ENCODE results near the gene FOXJ3.

The FOXJ3 gene

DNA sequence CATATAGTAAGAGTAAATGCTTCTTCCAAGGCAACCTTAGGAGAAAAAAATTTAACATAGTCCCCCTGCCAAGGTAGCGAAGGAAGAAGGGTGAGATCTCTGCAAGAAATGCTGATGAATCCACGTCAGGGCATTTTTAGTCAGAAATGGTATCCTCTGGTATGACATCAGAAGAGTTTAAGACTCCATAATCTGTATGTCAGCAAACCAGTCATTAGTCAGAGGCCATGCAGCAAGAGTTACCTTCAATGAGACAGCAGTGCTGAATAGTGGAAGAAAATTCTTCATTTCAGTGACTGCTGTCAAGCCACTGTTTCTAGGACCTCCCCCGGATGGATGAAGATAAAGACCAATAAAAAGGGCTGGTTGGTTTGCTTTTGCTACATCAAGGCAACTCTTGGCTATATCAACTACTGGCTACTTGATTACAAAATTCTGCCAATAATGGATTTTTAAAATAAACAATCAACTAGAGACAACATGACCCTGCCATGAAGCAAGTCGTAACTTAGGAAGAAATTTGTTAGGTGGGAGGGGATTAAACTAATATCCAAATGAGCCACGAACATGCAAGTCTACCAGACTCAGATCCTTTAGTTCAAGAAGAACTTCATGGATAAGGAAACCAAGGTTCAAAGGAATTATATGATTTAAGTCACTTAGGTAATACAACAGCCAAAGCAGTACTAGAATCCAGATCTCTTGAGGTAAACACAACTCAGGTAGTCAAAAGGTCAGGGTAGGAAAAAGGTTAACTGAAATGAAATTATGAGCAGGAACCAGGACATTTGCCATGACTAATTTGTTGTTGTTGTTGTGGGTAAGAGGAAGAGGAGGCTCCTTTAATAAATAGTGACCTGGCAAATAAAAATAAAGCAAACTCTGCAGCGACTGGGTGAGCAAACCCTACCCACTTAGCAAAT, 144.8 kb downstream of the FOXJ3 start:
- no peak for DNase-seq (ENCODE audit: low read depth in 2 of 2)

DNA sequence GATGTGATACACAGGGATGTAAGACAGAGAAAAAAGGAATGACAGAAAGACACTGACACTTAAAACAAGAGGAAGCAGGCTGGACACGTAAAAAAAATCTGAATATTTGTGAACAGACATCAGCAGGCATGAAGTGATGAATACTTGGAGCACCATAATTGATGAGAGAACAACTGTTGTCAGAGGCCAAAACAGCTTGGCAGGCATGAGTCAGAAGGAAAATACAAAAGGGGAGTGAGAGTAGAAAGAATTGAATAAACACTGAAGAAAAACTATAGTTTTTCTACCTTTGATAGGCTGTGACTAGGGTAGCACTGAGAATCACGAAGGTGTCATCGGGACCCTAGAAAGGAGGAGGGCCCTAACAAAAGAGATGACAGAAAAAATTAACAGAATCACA, 148.9 kb downstream of the FOXJ3 start:
- no peak for DNase-seq (ENCODE audit: low read depth in 2 of 2)

- DNase-seq (ENCODE audit: low read depth in 2 of 2): no peak
These were observed 150.4 kb downstream of the FOXJ3 start for GRCh38 chr1:42184616-42185015.

DNA sequence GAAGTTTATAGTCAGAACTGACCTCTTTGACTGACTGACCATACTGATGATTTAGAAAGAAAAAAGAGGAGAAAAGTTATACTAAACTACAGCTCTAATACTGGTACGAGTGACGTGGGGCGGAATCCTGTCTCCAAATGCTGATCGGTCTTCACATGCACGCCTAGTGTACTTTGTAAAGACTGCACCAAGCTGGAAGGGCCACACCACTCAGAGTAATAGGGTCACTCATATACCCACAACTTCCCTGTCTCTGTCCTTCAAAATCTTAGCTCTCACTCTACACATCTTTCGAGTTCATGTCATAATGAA, 151.1 kb downstream of the FOXJ3 start:
- no peak for DNase-seq (ENCODE audit: low read depth in 2 of 2)

- DNase-seq (ENCODE audit: low read depth in 2 of 2): no peak
These were observed 151.7 kb downstream of the FOXJ3 start for GRCh38 chr1:42183210-42183956.

- DNase-seq (ENCODE audit: low read depth in 2 of 2): no peak
These were observed 153.3 kb downstream of the FOXJ3 start for GRCh38 chr1:42181687-42182086.

- no peak for DNase-seq (ENCODE audit: low read depth in 2 of 2)
These were observed 155.1 kb downstream of the FOXJ3 start for GRCh38 chr1:42179900-42180329.

- no peak for DNase-seq (ENCODE audit: low read depth in 2 of 2)
These were observed 155.8 kb downstream of the FOXJ3 start for GRCh38 chr1:42179275-42179674.

- DNase-seq (ENCODE audit: low read depth in 2 of 2): no peak
These were observed 156.8 kb downstream of the FOXJ3 start for GRCh38 chr1:42178249-42178648.

- DNase-seq (ENCODE audit: low read depth in 2 of 2): no peak
These were observed 157.5 kb downstream of the FOXJ3 start for GRCh38 chr1:42177541-42177981.

GRCh38 chr1:42176902-42177519, 158.0 kb downstream of the FOXJ3 start:
- DNase-seq (ENCODE audit: low read depth in 2 of 2): no peak

- no peak for DNase-seq (ENCODE audit: low read depth in 2 of 2)
These were observed 159.6 kb downstream of the FOXJ3 start for GRCh38 chr1:42175314-42176054.

DNA sequence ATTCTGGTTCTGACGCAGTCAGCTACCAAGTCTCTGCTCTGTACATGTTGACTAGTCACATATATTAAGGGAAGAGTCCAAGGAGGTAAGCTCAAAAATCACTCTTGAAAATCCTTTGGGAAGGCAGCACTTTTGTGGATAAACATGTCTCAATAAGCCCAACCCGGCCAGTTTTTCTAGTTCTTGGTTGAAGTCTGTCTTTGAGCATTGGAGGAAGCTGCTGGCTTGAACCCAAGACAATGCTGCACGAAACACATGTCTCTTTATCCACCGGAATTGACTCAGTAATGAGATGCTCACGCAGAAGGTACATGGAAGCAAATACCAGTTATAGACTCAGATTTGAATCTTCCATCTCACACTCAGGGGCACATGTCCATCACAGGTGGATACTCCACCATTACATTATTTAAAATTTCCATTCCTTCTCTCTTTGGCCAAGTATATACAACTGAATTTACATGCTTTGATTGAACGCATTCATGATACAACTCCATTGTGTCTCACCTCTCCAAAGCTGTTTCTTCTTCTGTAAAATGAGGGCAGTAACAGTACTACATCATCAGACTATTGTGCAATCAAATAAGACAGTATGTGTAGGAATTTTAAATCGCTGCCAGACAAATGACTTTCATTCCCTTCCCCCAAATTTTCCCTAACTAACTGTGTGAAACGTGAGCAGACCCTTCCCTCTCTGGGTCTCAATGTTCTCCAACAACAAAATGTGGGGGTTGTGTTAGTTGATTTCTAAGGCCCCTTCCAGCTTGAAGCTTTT, 160.9 kb downstream of the FOXJ3 start:
- no peak for DNase-seq (ENCODE audit: low read depth in 2 of 2)

DNA sequence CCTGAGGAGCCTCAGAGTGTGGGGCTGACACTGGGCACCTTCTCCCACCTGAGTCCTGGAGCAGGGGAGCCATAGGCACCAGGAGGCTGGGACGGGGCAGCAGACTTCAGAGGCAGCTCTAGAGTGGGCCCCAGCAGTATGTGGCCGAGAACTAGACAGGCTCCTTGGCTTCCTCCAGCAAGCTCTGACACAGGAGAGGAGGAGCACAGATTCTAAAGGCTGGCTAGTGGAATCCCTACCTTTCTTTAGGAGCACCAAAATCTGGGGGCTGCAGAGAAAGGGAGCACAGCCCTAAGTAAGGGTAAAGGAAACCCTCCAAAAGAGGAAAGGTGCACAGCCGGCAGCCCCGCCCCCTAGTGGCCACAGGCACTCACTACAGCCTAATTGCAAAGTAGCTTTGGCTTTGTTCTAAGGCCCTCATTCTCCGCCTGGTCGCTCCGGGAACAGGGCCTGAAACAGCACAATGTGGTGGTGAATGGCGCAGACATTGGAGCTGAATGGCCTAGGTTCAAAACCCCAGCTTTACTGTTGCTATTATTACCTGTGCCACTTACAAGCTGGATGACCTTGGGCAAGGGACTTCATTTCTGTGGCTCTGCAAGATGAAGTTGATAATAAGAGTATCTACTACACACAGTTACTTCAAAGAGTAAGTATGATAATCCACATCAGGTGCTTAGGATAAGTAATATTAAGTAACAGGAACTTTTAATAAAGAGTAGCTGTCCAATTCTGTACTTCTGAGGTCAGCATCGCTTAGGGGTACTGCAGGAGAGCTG, 161.7 kb downstream of the FOXJ3 start:
- peak; percentile 42 to 45 for DNase-seq (ENCODE audit: low read depth in 2 of 2)

GRCh38 chr1:42172381-42173133, 162.5 kb downstream of the FOXJ3 start:
- no peak for DNase-seq (ENCODE audit: low read depth in 2 of 2)

DNA sequence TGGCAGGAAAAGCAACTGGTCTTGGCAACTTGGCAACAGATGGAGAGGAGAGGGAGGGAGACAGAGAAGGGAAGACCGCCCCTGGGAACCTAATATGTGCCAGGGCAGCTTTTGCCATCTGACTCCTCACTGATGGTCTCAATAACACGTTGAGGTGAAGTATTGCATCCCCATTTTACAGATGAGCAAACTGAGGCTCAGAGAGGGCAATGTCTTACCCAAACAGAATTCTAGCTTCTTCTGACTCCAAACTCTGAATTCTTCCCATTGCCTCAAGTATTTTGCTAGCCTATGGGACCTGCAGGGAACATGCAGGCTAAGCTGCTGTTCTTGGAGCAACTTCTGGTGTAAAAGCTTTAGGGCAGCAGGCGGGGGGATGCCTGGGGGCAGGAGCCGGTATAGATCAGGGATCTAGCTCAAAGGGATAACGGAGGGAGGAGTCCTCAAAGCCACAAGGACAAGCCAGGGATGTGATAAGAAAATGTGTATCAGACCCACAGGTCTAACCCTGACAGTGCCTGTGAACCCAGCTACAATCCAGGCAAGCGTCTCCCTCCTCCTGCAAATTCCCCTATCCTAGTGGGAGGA, 163.3 kb downstream of the FOXJ3 start:
- no peak for DNase-seq (ENCODE audit: low read depth in 2 of 2)

GRCh38 chr1:42170779-42171621, 164.0 kb downstream of the FOXJ3 start:
- no peak for DNase-seq (ENCODE audit: low read depth in 2 of 2)

DNA sequence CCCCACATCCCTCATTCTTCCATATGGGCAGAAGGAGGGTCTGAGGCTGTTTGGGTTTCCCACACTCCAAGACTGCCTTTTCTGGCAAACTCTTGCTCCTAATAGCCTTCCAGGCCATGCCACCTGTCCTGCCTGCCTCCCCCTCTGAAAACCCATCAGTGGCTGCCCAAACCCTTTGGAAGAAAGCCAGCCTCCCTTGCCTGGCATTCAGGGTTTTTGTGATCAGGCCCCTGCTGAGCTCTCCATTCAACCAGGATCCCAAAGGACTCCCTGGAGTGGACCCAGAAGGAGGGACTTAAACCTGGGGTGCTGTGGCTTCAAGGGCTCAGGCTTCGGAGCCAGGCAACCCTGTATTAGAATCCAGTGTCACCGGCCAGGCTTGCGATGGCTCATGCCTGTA, 166.3 kb downstream of the FOXJ3 start:
- no peak for DNase-seq (ENCODE audit: low read depth in 2 of 2)

GRCh38 chr1:42168391-42168670, 166.7 kb downstream of the FOXJ3 start:
- no peak for DNase-seq (ENCODE audit: low read depth in 2 of 2)
